Left lung (tissue), 10 donors: ENCODE results near the gene ZNF841. TPM values are rescaled to one million over a fixed set of nuclear protein-coding genes. Genes with fewer than 3 reads are reported as not detected.

ENCODE experiments used
- ATAC-seq: fragments of 200-7000 bp; cut with Tn5 transposase; one replicate; pipeline ENCODE4 v1.9.1; 2020; ENCODE audit warnings: moderate library complexity
- DNase-seq, 4 donors: peaks; one replicate each; pipeline ENCODE4 v3.0.0-alpha.2; 2013 to 2020
- H3K27ac ChIP-seq, 2 donors: fragments of 200-600 bp; sonication (generic) in 1 of 2; one replicate each; pipeline versions ENCODE4 v1.5.0 to v1.8.0; 2020 to 2021
- H3K27me3 ChIP-seq, 2 donors: fragments of 200-600 bp; sonication (generic) in 1 of 2; one replicate each; pipeline versions ENCODE4 v1.5.0 to v1.8.0; 2020 to 2021
- H3K36me3 ChIP-seq, 2 donors: fragments of 200-600 bp; sonication (generic) in 1 of 2; one replicate each; pipeline versions ENCODE4 v1.5.0 to v1.8.0; 2020 to 2021
- H3K4me1 ChIP-seq, 2 donors: fragments of 200-600 bp; one replicate each; pipeline ENCODE4 v1.8.0; 2021
- H3K4me3 ChIP-seq, 2 donors: fragments of 200-600 bp; sonication (generic) in 1 of 2; one replicate each; pipeline versions ENCODE4 v1.5.0 to v1.8.0; 2020 to 2021; ENCODE audit warnings: mild to moderate bottlenecking in 1 of 2
- H3K9me3 ChIP-seq, 2 donors: fragments of 200-600 bp; sonication (generic) in 1 of 2; one replicate each; pipeline versions ENCODE4 v1.5.0 to v1.8.0; 2020 to 2021
- intact Hi-C, 2 donors: fragments of 100-400 bp; cut with DNase I; formaldehyde crosslinking; loops; one replicate each; pipeline versions ENCODE4 v1.11.2 to v1.14.2; 2022
- polyA plus RNA-seq, 6 donors: library from polyadenylated mRNA; unstranded; fragments of 120-200 nt; gene quantifications; one replicate each; pipeline ENCODE4 v1.2.1, GENCODE V29; 2013; ENCODE audit not compliant: insufficient read length in 6 of 6
- total RNA-seq, 2 donors: library from RNA; stranded (reverse); fragmentation: NEBNext Ultra II Directional; extraction: Animal tissue kit (Norgen Biotek cat#: 25700); gene quantifications; one replicate each; pipeline ENCODE4 v1.2.1, GENCODE V29; 2021
- TF ChIP-seq, protein P1 (sequence below), 2 donors: fragments of 200-600 bp; sonication (generic) in 1 of 2; IDR thresholded peaks; one replicate each; pipeline versions ENCODE4 v1.5.0 to v1.8.0; 2021; ENCODE audit warnings: antibody characterized with exemption in 2 of 2
- donor health status: DM: no; HTN: yes; CAD: no.
- donor health status: DM: no; HTN: no; CAD: no.

Gene ZNF841
- total and polyA plus RNA-seq, 8 donors = 21.0 to 35.4 (median 31.8) TPM

DNA sequence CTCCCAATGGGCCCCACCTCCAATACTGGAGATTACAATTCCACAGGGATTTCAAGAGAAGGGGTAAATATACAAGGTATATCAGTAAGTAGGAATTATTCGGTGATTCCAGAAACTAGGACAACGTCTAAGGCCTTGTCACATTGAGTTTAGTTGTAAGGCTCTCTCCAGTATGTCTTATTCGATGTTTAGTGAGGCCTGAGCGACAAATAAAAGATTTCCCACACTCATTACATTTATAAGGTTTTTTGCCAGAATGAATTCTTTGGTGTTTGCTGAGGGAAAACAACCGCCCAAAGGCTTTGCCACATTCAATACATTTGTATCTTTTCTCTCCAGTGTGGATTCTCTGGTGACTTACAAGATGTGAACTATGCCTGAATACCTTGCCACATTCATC, 19.1 kb upstream of the ZNF841 start:
- Histone ChIP-seq H3K36me3 (peaks cover 0 to 55% of the 10 kb centered on the region in 2 donors), H3K27me3 (no peaks in the 10 kb centered on the region), H3K27ac (no peak overlapping the region), H3K4me1 (no peaks in the 10 kb centered on the region), H3K4me3 (no peak overlapping the region), H3K9me3 (peaks cover 28 to 100% of the 10 kb centered on the region in 2 donors)
- intact Hi-C loops = no loop called here
- TF ChIP-seq, protein P1, sequence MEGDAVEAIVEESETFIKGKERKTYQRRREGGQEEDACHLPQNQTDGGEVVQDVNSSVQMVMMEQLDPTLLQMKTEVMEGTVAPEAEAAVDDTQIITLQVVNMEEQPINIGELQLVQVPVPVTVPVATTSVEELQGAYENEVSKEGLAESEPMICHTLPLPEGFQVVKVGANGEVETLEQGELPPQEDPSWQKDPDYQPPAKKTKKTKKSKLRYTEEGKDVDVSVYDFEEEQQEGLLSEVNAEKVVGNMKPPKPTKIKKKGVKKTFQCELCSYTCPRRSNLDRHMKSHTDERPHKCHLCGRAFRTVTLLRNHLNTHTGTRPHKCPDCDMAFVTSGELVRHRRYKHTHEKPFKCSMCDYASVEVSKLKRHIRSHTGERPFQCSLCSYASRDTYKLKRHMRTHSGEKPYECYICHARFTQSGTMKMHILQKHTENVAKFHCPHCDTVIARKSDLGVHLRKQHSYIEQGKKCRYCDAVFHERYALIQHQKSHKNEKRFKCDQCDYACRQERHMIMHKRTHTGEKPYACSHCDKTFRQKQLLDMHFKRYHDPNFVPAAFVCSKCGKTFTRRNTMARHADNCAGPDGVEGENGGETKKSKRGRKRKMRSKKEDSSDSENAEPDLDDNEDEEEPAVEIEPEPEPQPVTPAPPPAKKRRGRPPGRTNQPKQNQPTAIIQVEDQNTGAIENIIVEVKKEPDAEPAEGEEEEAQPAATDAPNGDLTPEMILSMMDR (IDR thresholded peaks at IDR 0.05) = no peak
- ATAC-seq (no peak), DNase-seq (no peak)

DNA sequence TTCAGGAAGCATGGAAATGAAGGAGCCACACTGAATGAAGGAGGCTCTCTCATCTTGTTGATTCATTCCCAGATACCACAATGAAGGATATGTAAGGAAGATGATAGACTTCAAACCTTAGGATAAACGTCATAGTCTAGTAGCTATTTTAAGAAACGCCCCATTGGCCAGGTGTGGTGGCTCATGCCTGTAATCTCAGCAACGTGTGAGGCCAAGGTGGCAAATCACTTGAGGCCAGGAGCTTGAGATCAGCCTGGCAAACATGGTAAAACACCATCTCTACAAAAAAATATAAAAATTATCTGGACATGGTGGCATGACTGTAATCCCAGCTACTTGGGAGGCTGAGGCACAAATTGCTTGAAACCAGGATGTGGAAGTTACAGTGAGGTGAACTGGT, 17.1 kb upstream of the ZNF841 start:
- intact Hi-C loops = no loop called here
- TF ChIP-seq, protein P1 (IDR thresholded peaks at IDR 0.05) = no peak
- H3K9me3 ChIP-seq = peaks cover 25 to 100% of the 10 kb centered on the region in 2 donors

GRCh38 chr19:52110780-52111179, 15.2 kb upstream of the ZNF841 start:
- H3K27me3 ChIP-seq = no peaks in the 10 kb centered on the region
- intact Hi-C loops = no loop called here
- H3K27ac ChIP-seq = no peak overlapping the region
- H3K4me1 ChIP-seq = no peaks in the 10 kb centered on the region
- TF ChIP-seq, protein P1 (IDR thresholded peaks at IDR 0.05) = no peak
- DNase-seq (no peak), ATAC-seq (no peak)
- H3K4me3 ChIP-seq = no peak overlapping the region
- H3K36me3 ChIP-seq = peaks cover 0 to 15% of the 10 kb centered on the region in 2 donors
- H3K9me3 ChIP-seq = peaks cover 18 to 100% of the 10 kb centered on the region in 2 donors

More for the DNA sequence above, 17.1 kb upstream of the ZNF841 start:
- Histone ChIP-seq H3K4me1 (no peaks in the 10 kb centered on the region), H3K27me3 (no peaks in the 10 kb centered on the region), H3K4me3 (no peak overlapping the region), H3K27ac (no peak overlapping the region), H3K36me3 (peaks cover 0 to 34% of the 10 kb centered on the region in 2 donors)
- DNase-seq (no peak), ATAC-seq (no peak)

GRCh38 chr19:52102782-52103181, 7.2 kb upstream of the ZNF841 start:
- no peak overlapping the region for H3K4me3 ChIP-seq
- ATAC-seq (no peak), DNase-seq (no peak)
- TF ChIP-seq, protein P1 (IDR thresholded peaks at IDR 0.05) = no peak
- H3K36me3 ChIP-seq = no peaks in the 10 kb centered on the region
- H3K27ac ChIP-seq = no peak overlapping the region
- H3K9me3 ChIP-seq = peaks cover 0 to 99% of the 10 kb centered on the region in 2 donors
- intact Hi-C loops = no loop called here
- no peaks in the 10 kb centered on the region for H3K4me1 ChIP-seq
- no peaks in the 10 kb centered on the region for H3K27me3 ChIP-seq

DNA sequence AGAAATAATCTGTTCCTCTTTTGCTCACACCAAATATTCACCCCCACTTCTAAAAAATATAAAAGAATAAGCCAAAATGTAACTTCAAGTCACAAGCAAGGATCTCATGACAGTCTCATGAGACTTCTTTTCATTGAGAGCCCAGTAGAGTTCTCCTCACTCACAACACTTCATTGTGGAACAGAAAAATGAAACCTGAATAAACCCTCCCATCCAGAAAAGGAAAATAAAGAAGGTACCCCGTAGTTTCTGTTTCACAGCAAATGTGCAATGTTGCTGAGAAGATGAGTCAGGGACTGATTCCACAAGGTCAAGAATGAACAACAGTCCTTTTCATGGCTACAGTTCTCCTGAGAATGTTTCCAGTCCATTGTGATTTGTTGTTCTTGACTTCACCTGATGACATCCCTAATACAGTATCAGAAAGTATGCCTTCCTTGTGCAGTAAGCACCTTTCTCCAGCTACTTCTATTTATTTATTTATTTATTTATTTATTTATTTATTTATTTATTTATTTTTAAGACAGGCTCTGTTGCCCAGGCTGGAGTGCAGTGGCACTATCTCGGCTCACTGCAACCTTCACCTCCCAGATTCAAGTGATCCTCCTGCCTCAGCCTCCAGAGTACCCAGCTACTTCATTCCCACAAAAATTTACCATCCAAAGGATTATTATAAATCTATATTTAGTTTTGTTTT, 6.4 kb upstream of the ZNF841 start:
- TF ChIP-seq, protein P1 (IDR thresholded peaks at IDR 0.05) = no peak
- no peak overlapping the region for H3K4me3 ChIP-seq
- no peak overlapping the region for H3K27ac ChIP-seq
- ATAC-seq (no peak), DNase-seq (no peak)
- H3K4me1 ChIP-seq = no peaks in the 10 kb centered on the region
- intact Hi-C loops = no loop called here
- no peaks in the 10 kb centered on the region for H3K36me3 ChIP-seq
- H3K9me3 ChIP-seq = peaks cover 0 to 99% of the 10 kb centered on the region in 2 donors
- H3K27me3 ChIP-seq = no peaks in the 10 kb centered on the region
